Measurements from ENCODE around the gene STKLD1. TPM values are rescaled to one million over a fixed set of nuclear protein-coding genes. Genes with fewer than 3 reads are reported as not detected.
"Not testable (repeated sequence)": the region's sequence is repeated elsewhere in the genome, so short reads cannot be mapped to it uniquely, and the experiment has no call there.

The STKLD1 gene
- total RNA-seq, 2 donors from 2014 or later, result 0.90 TPM; not detected in 1

- Histone ChIP-seq H3K4me3 (no peak overlapping the region), H3K27ac (no peak overlapping the region), H3K27me3 (no peaks in the 10 kb centered on the region), H3K36me3 (peaks cover 44% of the 10 kb centered on the region), H3K4me1 (peaks cover 0 to 29% of the 10 kb centered on the region in 2 donors), H3K9me3 (no peaks in the 10 kb centered on the region)
- no peak for DNase-seq (ENCODE audit: low spot score)
- TF ChIP-seq CTCF (IDR thresholded peaks at IDR 0.05), result no peak
Measured at GRCh38 chr9:133331641-133332380, 44.4 kb upstream of the STKLD1 start.

DNA sequence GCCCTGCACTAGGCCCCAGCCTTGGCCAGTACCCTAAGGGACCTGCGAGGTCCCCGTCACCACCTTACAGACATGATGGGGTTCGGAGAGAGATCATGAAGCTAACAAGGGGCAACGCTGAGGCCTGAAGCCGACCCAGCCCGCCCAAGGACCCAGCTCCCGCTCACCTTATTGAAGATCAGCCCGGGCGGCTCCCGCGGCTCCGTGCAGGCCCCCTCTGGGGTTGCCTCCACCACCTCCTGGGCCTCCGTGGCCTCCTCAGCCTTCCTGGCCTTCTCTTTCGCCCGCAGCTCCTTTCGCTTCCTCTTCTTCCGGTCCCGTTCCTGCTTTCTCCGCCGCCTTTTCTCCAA lies 43.8 kb upstream of the STKLD1 start:
- Histone ChIP-seq H3K4me1 (peaks cover 0 to 32% of the 10 kb centered on the region in 2 donors), H3K4me3 (no peak overlapping the region), H3K27me3 (no peaks in the 10 kb centered on the region), H3K27ac (no peak overlapping the region), H3K9me3 (no peaks in the 10 kb centered on the region), H3K36me3 (peaks cover 44% of the 10 kb centered on the region)
- TF ChIP-seq CTCF (IDR thresholded peaks at IDR 0.05), result no peak
- DNase-seq (ENCODE audit: low spot score), result no peak

DNA sequence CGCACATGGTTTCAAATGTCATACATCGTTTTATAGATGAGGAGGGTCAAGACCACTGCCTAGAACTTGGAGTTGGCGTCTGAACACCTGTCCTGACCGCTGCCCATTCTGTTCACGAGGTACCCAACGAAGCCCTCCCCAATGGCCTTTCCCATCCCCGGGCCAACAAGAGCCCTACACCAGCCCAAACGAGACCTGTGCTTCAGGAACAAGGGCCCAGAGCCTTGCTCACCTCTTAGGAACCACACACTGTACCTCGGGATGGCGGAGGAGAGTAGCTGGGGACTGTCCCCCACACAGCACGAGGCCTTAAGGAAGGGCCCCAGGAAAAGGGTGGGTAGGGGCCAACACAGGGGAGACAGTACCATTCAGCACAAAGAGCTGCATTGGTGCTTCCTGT lies 43.2 kb upstream of the STKLD1 start:
- Histone ChIP-seq H3K4me3 (no peak overlapping the region), H3K27ac (no peak overlapping the region), H3K4me1 (peaks cover 0 to 32% of the 10 kb centered on the region in 2 donors), H3K36me3 (peaks cover 44% of the 10 kb centered on the region), H3K9me3 (no peaks in the 10 kb centered on the region), H3K27me3 (no peaks in the 10 kb centered on the region)
- DNase-seq (ENCODE audit: low spot score), result no peak
- TF ChIP-seq CTCF (IDR thresholded peaks at IDR 0.05), result no peak

- DNase-seq (ENCODE audit: low spot score), result no peak
- H3K4me1 ChIP-seq, result peaks cover 0 to 32% of the 10 kb centered on the region in 2 donors
- no peaks in the 10 kb centered on the region for H3K9me3 ChIP-seq
- no peak overlapping the region for H3K27ac ChIP-seq
- peaks cover 44% of the 10 kb centered on the region for H3K36me3 ChIP-seq
- TF ChIP-seq CTCF (IDR thresholded peaks at IDR 0.05), result no peak
- no peak overlapping the region for H3K4me3 ChIP-seq
- H3K27me3 ChIP-seq, result no peaks in the 10 kb centered on the region
Measured at GRCh38 chr9:133333566-133333965, 42.6 kb upstream of the STKLD1 start.

- peaks cover 44% of the 10 kb centered on the region for H3K36me3 ChIP-seq
- H3K4me3 ChIP-seq, result no peak overlapping the region
- no peak for DNase-seq (ENCODE audit: low spot score)
- H3K9me3 ChIP-seq, result no peaks in the 10 kb centered on the region
- H3K27ac ChIP-seq, result no peak overlapping the region
- no peaks in the 10 kb centered on the region for H3K27me3 ChIP-seq
- H3K4me1 ChIP-seq, result peaks cover 0 to 32% of the 10 kb centered on the region in 2 donors
- no peak for TF ChIP-seq CTCF (IDR thresholded peaks at IDR 0.05)
Measured at GRCh38 chr9:133334161-133334560, 42.0 kb upstream of the STKLD1 start.

- not testable (repeated sequence) for H3K27ac ChIP-seq; DNase-seq (ENCODE audit: low spot score)
Measured at GRCh38 chr9:133334888-133335287, 41.3 kb upstream of the STKLD1 start.

More at GRCh38 chr9:133334888-133335287, 41.3 kb upstream of the STKLD1 start:
- not testable (repeated sequence) for H3K27me3 ChIP-seq, H3K9me3 ChIP-seq
- Histone ChIP-seq H3K4me3 (peak overlapping the region; percentile 80 to 85), H3K36me3 (peaks cover 44% of the 10 kb centered on the region), H3K4me1 (peaks cover 0 to 36% of the 10 kb centered on the region in 2 donors)
